ENCODE data around the gene ERBB4. TPM values are rescaled to one million over a fixed set of nuclear protein-coding genes. Genes with fewer than 3 reads are reported as not detected.

ERBB4 gene
- total RNA-seq, 4 donors from 2014 or later: 0.16 to 12.7 (median 0.27) TPM; not detected in 1

DNA sequence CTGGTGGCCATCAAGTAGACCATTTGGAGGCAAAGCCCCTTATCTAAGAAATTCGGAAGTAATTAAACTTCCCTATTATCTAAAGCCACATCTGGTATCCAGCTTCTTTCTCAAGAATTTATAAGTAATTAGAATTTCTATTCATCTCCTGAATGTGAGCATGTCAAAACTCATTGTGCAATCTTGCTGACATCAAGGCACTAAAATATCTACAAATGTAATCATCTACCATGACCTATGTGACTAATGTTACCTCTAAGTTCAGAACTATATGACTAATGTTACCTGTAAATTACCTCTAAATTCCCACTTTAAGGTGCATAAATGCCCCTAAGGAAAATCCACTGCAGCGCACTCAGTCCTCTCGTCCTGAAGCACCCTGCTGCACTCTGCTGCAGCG lies 1209.2 kb downstream of the ERBB4 start:
- Histone ChIP-seq H3K36me3 (no peaks in the 10 kb centered on the region), H3K27ac (no peak overlapping the region), H3K4me3 (no peak overlapping the region), H3K4me1 (no peaks in the 10 kb centered on the region), H3K9me3 (no peaks in the 10 kb centered on the region), H3K27me3 (no peaks in the 10 kb centered on the region)
- intact Hi-C loops (cut with DNase I; ENCODE audit: low total_unique reads): no loop called here
- in situ Hi-C loops (cut with MboI; ENCODE audit: low pct_ligation_motif_present in 1 of 4, low pct_unique_long_range_greater_than_20kb in 1 of 4, low sequenced_read_pairs in 3 of 4): no loop called here
- DNase-seq: no peak
- 87 to 90% methylated on average over 3 to 4 of the region's 4 CpGs for WGBS, 2 donors (ENCODE audit: low coverage in 1 of 2)
- no peak for TF ChIP-seq EP300 (IDR thresholded peaks at IDR 0.05; ENCODE audit: low read depth)
- no peak for TF ChIP-seq POLR2A (IDR thresholded peaks at IDR 0.05)
- TF ChIP-seq, protein P1, sequence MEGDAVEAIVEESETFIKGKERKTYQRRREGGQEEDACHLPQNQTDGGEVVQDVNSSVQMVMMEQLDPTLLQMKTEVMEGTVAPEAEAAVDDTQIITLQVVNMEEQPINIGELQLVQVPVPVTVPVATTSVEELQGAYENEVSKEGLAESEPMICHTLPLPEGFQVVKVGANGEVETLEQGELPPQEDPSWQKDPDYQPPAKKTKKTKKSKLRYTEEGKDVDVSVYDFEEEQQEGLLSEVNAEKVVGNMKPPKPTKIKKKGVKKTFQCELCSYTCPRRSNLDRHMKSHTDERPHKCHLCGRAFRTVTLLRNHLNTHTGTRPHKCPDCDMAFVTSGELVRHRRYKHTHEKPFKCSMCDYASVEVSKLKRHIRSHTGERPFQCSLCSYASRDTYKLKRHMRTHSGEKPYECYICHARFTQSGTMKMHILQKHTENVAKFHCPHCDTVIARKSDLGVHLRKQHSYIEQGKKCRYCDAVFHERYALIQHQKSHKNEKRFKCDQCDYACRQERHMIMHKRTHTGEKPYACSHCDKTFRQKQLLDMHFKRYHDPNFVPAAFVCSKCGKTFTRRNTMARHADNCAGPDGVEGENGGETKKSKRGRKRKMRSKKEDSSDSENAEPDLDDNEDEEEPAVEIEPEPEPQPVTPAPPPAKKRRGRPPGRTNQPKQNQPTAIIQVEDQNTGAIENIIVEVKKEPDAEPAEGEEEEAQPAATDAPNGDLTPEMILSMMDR (IDR thresholded peaks at IDR 0.05): no peak
- TF ChIP-seq POLR2AphosphoS5 (IDR thresholded peaks at IDR 0.05): no peak

DNA sequence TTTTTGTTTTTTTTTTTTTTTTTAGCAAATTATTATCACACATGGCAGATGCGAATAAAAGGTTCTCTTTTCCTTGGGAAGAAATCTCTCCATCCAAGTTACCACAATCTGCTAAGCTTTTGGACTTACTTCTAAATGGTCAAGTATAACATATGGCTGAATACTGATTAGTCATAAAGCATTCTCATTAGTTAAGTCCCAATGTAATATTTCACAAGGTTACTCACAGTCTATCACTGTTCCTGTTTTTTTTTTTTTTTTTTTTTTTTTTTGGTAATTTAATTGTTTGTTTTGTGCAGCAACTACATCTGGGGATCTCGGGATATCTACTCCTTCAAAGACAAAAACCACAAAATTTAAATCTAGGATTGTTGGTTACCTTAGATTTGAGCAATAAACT lies 1210.5 kb downstream of the ERBB4 start:
- no peak for DNase-seq
- no peaks in the 10 kb centered on the region for H3K27me3 ChIP-seq
- no peaks in the 10 kb centered on the region for H3K36me3 ChIP-seq
- no peaks in the 10 kb centered on the region for H3K4me1 ChIP-seq
- 70 to 72% methylated on average over 1 to 2 of the region's 2 CpGs for WGBS, 2 donors (ENCODE audit: low coverage in 1 of 2)
- TF ChIP-seq POLR2AphosphoS5 (IDR thresholded peaks at IDR 0.05): no peak
- no peak for TF ChIP-seq POLR2A (IDR thresholded peaks at IDR 0.05)
- TF ChIP-seq, protein P1 (IDR thresholded peaks at IDR 0.05): no peak
- TF ChIP-seq EP300 (IDR thresholded peaks at IDR 0.05; ENCODE audit: low read depth): no peak
- H3K4me3 ChIP-seq: no peak overlapping the region
- in situ Hi-C loops (cut with MboI; ENCODE audit: low pct_ligation_motif_present in 1 of 4, low pct_unique_long_range_greater_than_20kb in 1 of 4, low sequenced_read_pairs in 3 of 4) (no loop called here), intact Hi-C loops (cut with DNase I; ENCODE audit: low total_unique reads) (no loop called here)
- H3K9me3 ChIP-seq: no peaks in the 10 kb centered on the region
- no peak overlapping the region for H3K27ac ChIP-seq

Small RNAs within 50 kb of the gene (small RNA-seq; reads per million reads assigned to genes)
- gene MIR548F2 (0 reads per million in 4 donors), gene RNA5SP119 (0 to 0.12 (median 0) reads per million in 4 donors)

All from transverse colon (tissue), 4 donors.